Erythroblast (primary cell): ENCODE results near the gene SUPT4H1.

Source experiments
- DNase-seq, 2 experiments: peaks; one replicate each; lab custom pipeline; 2025; lab: John Stamatoyannopoulos, UW
- GATA1 ChIP-seq: IDR thresholded peaks from 2 replicates; pipeline ENCODE4 v1.6.1; 2011; ENCODE audit warnings: low read depth, mild to moderate bottlenecking, control low read depth, low read length, moderate library complexity
- POLR2A ChIP-seq: IDR thresholded peaks from 2 replicates; pipeline ENCODE4 v1.6.1; 2011; ENCODE audit warnings: mild to moderate bottlenecking, low read length

Gene SUPT4H1

GRCh38 chr17:58306131-58306951 lies 45.7 kb downstream of the SUPT4H1 start:
- DNase-seq, result no peak
- TF ChIP-seq GATA1 (no peak), POLR2A (no peak)

DNA sequence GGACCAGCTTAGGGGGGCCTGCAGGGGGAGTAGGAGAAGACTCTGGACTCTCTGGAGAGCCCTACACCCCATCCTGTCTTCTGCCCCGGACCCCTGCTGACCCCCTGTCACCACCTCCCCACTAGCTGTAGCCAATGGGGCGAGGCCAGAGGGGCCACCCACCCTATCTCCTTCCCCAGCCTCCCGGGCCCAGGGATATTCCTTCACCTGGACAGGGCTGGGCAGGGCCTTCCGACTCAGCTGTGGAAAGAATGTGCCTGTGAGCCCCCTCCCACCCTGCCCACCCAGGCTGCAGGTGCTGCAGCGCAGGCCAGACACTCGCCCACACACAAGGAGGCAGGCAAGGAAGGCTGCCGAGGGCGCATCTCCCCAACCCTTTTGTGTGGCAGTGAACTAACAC lies 46.4 kb downstream of the SUPT4H1 start:
- TF ChIP-seq GATA1, result no peak
- no peak for TF ChIP-seq POLR2A
- no peak for DNase-seq

- no peak for DNase-seq
- TF ChIP-seq GATA1 (no peak), POLR2A (no peak)
Observed at GRCh38 chr17:58304750-58305486, 47.1 kb downstream of the SUPT4H1 start.

- DNase-seq, result peak; percentile 73 to 75
- TF ChIP-seq POLR2A (no peak), GATA1 (no peak)
Observed at GRCh38 chr17:58303971-58304749, 47.8 kb downstream of the SUPT4H1 start.

DNA sequence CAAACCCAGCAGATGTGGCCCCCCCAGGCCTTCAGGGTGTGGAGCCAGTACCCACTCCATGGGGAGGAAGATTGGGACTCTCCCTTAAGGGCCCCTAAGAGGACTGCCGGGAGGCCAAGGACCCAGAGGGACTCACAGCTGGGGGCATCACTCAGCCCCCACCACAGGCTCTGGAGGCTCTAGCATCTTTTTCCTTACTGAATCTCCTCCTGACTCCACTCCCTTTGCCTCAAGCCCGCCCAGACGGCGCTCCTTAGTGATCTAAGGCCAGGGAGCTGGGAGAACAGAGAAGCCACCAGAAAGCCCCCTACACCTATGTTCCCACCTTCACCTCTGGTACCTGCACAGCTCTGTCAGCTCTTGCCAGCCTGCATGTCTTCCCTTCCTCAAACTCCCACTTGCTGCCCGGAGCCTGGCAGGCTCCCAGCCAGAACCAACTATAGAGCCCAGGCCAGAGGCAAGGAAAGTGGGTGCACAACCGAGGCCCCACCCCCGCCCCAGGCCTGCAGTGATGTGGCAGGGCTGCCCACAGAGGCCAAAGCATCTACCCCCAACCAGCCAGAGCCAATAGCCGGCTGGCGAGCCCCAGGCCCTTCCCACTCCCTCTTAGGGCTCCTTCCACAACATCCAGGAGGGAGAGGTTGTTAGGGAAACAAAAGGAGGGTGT lies 48.9 kb downstream of the SUPT4H1 start:
- no peak for DNase-seq
- no peak for TF ChIP-seq GATA1
- TF ChIP-seq POLR2A, result no peak

- no peak for TF ChIP-seq GATA1
- no peak for TF ChIP-seq POLR2A
- DNase-seq, result no peak
Observed at GRCh38 chr17:58302171-58302918, 49.7 kb downstream of the SUPT4H1 start.

- DNase-seq, result no peak
- TF ChIP-seq POLR2A (no peak), GATA1 (no peak)
Observed at GRCh38 chr17:58301504-58302150, 50.4 kb downstream of the SUPT4H1 start.

- no peak for DNase-seq
Observed at GRCh38 chr17:58300336-58300735, 51.7 kb downstream of the SUPT4H1 start.

More at GRCh38 chr17:58300336-58300735, 51.7 kb downstream of the SUPT4H1 start:
- TF ChIP-seq GATA1 (no peak), POLR2A (no peak)
